SK-N-SH treated with all-trans-retinoic acid at 6 μM for 48 hours (cell line): ENCODE measurements around the gene AMBN.

ENCODE experiments used
- ATAC-seq: fragments of 200-7000 bp; cut with Tn5 transposase; 3 replicates; pipeline ENCODE4 v1.9.1; 2020; ENCODE audit warnings: mild to moderate bottlenecking, moderate library complexity
- ARNTL ChIP-seq: fragments of 450-650 bp; formaldehyde crosslinking; IDR thresholded peaks from 2 replicates; pipeline ENCODE4 v1.5.0; 2020; ENCODE audit warnings: low read depth, mild to moderate bottlenecking, moderate library complexity, borderline replicate concordance
- BACH2 ChIP-seq: fragments of 250-450 bp; sonication (Bioruptor Pico); IDR thresholded peaks from 2 replicates; pipeline ENCODE4 v1.9.0; 2021; ENCODE audit warnings: mild to moderate bottlenecking, borderline replicate concordance
- CSDC2 ChIP-seq: fragments of 250-450 bp; sonication (Bioruptor Pico); IDR thresholded peaks from 2 replicates; pipeline ENCODE4 v1.5.0; 2020; ENCODE audit warnings: mild to moderate bottlenecking, moderate library complexity
- ESRRG ChIP-seq: fragments of 250-450 bp; sonication (Bioruptor Pico); IDR thresholded peaks from 2 replicates; pipeline ENCODE4 v1.6.1; 2021; ENCODE audit warnings: mild to moderate bottlenecking
- GLIS3 ChIP-seq: fragments of 250-450 bp; sonication (Bioruptor Pico); IDR thresholded peaks from 2 replicates; pipeline ENCODE4 v1.5.0; 2020; ENCODE audit warnings: mild to moderate bottlenecking, moderate library complexity
- ISL1 ChIP-seq: fragments of 250-450 bp; sonication (Bioruptor Pico); IDR thresholded peaks from 2 replicates; pipeline ENCODE4 v2.1.2; 2022; ENCODE audit warnings: mild to moderate bottlenecking, moderate library complexity
- OSR1 ChIP-seq: fragments of 250-450 bp; sonication (Bioruptor Pico); IDR thresholded peaks from 2 replicates; pipeline ENCODE4 v1.8.0; 2022; ENCODE audit warnings: moderate library complexity, mild to moderate bottlenecking, inconsistent platforms
- PPARA ChIP-seq: fragments of 250-450 bp; sonication (Bioruptor Pico); IDR thresholded peaks from 2 replicates; pipeline ENCODE4 v1.5.0; 2020; ENCODE audit warnings: mild to moderate bottlenecking, borderline replicate concordance
- RARB ChIP-seq: fragments of 250-450 bp; sonication (Bioruptor Pico); IDR thresholded peaks from 2 replicates; pipeline ENCODE4 v1.8.0; 2021; ENCODE audit warnings: mild to moderate bottlenecking, moderate library complexity
- SNAI2 ChIP-seq: fragments of 250-450 bp; sonication (Bioruptor Pico); IDR thresholded peaks from 2 replicates; pipeline ENCODE4 v1.5.0; 2020; ENCODE audit warnings: mild to moderate bottlenecking, moderate library complexity
- TCF4 ChIP-seq: fragments of 250-450 bp; sonication (Bioruptor Pico); IDR thresholded peaks from 2 replicates; pipeline ENCODE4 v1.8.0; 2021; ENCODE audit warnings: mild to moderate bottlenecking, moderate library complexity, borderline replicate concordance
- ZC3H10 ChIP-seq: fragments of 250-450 bp; sonication (Bioruptor Pico); IDR thresholded peaks from 2 replicates; pipeline ENCODE4 v1.5.1; 2021; ENCODE audit warnings: mild to moderate bottlenecking, moderate library complexity
- ZFP3 ChIP-seq: fragments of 250-450 bp; sonication (Bioruptor Pico); IDR thresholded peaks from 2 replicates; pipeline ENCODE4 v1.5.0; 2020; ENCODE audit warnings: mild to moderate bottlenecking, moderate library complexity
- ZFP30 ChIP-seq: fragments of 450-650 bp; formaldehyde crosslinking; IDR thresholded peaks from 2 replicates; pipeline ENCODE4 v1.5.0; 2022; ENCODE audit warnings: mild to moderate bottlenecking, moderate library complexity
- ZNF565 ChIP-seq: fragments of 450-650 bp; formaldehyde crosslinking; conservative IDR thresholded peaks from 2 replicates; pipeline ENCODE4 v1.5.0; 2020; ENCODE audit warnings: low read depth, mild to moderate bottlenecking, moderate library complexity
- ZNF70 ChIP-seq: fragments of 450-650 bp; formaldehyde crosslinking; IDR thresholded peaks from 2 replicates; pipeline ENCODE4 v1.5.0; 2020; ENCODE audit warnings: mild to moderate bottlenecking, moderate library complexity
- ZNF8 ChIP-seq: fragments of 450-650 bp; formaldehyde crosslinking; IDR thresholded peaks from 2 replicates; pipeline ENCODE4 v1.5.0; 2020; ENCODE audit warnings: mild to moderate bottlenecking, moderate library complexity
- TF ChIP-seq, protein P1 (sequence below): fragments of 250-450 bp; sonication (Bioruptor Pico); IDR thresholded peaks from 2 replicates; pipeline ENCODE4 v1.8.0; 2020; ENCODE audit warnings: mild to moderate bottlenecking, moderate library complexity, borderline replicate concordance
- TF ChIP-seq, protein P2 (sequence below): fragments of 250-450 bp; sonication (Bioruptor Pico); IDR thresholded peaks from 2 replicates; pipeline ENCODE4 v1.8.0; 2021; ENCODE audit warnings: low read depth, mild to moderate bottlenecking, moderate library complexity, borderline replicate concordance
- TF ChIP-seq, protein P3 (sequence below): fragments of 250-450 bp; sonication (Bioruptor Pico); IDR thresholded peaks from 2 replicates; pipeline ENCODE4 v1.5.1; 2021; ENCODE audit warnings: mild to moderate bottlenecking, moderate library complexity

The AMBN gene

DNA sequence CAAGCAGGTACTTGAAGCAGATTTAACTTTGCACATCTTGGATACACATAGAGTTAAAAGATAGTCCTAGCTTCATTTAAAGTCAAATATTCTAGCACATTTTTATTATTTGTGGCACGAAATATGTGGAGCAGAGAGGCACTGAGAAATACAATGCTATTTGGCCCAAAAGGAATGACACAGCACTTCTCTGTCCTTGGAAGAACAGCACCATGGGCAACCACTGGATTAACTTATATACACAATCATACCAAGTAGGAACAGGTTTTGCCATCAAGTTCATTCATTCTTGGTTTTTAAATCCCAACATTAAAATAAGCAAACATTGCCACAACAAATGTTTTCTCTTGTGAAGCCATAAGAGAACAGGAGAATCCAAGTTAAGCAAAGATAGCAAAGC is 35.6 kb downstream of the AMBN start:
- no peak for ATAC-seq
- no peak for TF ChIP-seq SNAI2 (CRISPR knock-in tag)
- TF ChIP-seq ZNF8 (CRISPR knock-in tag) = no peak
- no peak for TF ChIP-seq ZNF70 (CRISPR knock-in tag)
- TF ChIP-seq ESRRG (CRISPR knock-in tag) = no peak
- TF ChIP-seq ZNF565 (CRISPR knock-in tag) = no peak
- no peak for TF ChIP-seq BACH2 (CRISPR knock-in tag)
- TF ChIP-seq, protein P1, sequence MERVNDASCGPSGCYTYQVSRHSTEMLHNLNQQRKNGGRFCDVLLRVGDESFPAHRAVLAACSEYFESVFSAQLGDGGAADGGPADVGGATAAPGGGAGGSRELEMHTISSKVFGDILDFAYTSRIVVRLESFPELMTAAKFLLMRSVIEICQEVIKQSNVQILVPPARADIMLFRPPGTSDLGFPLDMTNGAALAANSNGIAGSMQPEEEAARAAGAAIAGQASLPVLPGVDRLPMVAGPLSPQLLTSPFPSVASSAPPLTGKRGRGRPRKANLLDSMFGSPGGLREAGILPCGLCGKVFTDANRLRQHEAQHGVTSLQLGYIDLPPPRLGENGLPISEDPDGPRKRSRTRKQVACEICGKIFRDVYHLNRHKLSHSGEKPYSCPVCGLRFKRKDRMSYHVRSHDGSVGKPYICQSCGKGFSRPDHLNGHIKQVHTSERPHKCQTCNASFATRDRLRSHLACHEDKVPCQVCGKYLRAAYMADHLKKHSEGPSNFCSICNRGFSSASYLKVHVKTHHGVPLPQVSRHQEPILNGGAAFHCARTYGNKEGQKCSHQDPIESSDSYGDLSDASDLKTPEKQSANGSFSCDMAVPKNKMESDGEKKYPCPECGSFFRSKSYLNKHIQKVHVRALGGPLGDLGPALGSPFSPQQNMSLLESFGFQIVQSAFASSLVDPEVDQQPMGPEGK (CRISPR knock-in tag) = no peak
- no peak for TF ChIP-seq OSR1 (CRISPR knock-in tag)
- no peak for TF ChIP-seq CSDC2 (CRISPR knock-in tag)
- TF ChIP-seq, protein P2, sequence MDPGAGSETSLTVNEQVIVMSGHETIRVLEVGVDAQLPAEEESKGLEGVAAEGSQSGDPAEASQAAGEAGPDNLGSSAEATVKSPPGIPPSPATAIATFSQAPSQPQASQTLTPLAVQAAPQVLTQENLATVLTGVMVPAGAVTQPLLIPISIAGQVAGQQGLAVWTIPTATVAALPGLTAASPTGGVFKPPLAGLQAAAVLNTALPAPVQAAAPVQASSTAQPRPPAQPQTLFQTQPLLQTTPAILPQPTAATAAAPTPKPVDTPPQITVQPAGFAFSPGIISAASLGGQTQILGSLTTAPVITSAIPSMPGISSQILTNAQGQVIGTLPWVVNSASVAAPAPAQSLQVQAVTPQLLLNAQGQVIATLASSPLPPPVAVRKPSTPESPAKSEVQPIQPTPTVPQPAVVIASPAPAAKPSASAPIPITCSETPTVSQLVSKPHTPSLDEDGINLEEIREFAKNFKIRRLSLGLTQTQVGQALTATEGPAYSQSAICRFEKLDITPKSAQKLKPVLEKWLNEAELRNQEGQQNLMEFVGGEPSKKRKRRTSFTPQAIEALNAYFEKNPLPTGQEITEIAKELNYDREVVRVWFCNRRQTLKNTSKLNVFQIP = no peak
- TF ChIP-seq ZC3H10 (CRISPR knock-in tag) = no peak

DNA sequence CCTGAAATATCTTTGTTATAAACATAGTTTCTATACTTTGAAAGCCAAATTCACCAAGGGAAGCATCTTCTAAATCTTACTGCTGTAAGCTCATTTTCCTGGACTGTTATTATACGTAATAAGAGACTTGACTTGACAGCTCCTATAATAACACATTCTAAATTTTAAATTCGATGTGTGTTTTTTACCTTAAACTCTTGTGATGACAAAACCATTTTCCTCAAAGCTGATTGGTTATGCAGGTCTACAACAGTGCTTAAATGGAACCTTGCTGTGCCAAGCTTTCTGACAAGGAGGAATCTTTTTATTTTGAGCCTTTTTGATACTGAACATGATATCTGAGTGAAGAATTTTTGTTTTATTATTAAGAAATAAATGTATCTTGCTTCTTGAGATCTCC is 36.4 kb downstream of the AMBN start, which contains the start of gene ENAM:
Gene ENAM (plus strand): TSS at position 301 of the 400 bp plus-strand sequence. CDS start 757 bp downstream, outside the sequence.
- ATAC-seq = no peak
- TF ChIP-seq ZNF8 (CRISPR knock-in tag) = no peak
- TF ChIP-seq, protein P3, sequence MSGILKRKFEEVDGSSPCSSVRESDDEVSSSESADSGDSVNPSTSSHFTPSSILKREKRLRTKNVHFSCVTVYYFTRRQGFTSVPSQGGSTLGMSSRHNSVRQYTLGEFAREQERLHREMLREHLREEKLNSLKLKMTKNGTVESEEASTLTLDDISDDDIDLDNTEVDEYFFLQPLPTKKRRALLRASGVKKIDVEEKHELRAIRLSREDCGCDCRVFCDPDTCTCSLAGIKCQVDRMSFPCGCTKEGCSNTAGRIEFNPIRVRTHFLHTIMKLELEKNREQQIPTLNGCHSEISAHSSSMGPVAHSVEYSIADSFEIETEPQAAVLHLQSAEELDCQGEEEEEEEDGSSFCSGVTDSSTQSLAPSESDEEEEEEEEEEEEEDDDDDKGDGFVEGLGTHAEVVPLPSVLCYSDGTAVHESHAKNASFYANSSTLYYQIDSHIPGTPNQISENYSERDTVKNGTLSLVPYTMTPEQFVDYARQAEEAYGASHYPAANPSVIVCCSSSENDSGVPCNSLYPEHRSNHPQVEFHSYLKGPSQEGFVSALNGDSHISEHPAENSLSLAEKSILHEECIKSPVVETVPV (CRISPR knock-in tag) = no peak
- TF ChIP-seq ZNF70 (CRISPR knock-in tag) = no peak
- TF ChIP-seq GLIS3 (CRISPR knock-in tag) = no peak
- TF ChIP-seq PPARA (CRISPR knock-in tag) = no peak
- no peak for TF ChIP-seq ARNTL
- TF ChIP-seq ISL1 = no peak
- TF ChIP-seq ZFP30 = no peak
- TF ChIP-seq ZNF565 (CRISPR knock-in tag) = no peak
- no peak for TF ChIP-seq CSDC2 (CRISPR knock-in tag)
- no peak for TF ChIP-seq OSR1 (CRISPR knock-in tag)
- TF ChIP-seq ESRRG (CRISPR knock-in tag) = no peak
- TF ChIP-seq TCF4 (CRISPR knock-in tag) = no peak
- TF ChIP-seq SNAI2 (CRISPR knock-in tag) = no peak

DNA sequence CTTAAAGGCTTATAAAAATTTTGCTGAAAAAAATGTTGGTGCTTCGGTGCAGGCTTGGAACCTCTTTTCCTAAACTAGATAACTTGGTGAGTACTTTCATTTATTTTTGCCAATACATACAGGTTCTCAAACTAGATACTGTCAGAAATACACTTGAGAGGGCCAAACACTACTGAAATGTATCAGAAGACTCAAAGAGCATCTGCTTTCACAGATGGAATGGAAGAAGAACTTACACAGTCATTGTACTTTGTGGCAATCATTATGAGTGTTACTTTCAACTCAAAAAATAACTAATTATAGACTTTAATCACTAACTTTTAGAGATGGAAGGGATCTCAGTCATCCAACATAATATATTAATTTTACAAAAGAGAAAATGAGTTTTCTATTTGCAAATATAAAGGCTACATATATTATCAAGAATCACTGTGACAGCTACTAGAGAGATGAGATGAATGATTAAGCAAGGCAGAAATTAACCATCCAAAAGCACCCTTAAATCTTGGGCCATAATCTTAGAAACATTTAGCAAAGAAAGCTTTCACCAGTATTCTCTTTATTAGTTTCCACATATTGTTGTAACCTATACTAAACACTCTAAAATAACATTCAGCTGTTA is 37.5 kb downstream of the AMBN start:
- ATAC-seq = no peak

More for the DNA sequence above, 37.5 kb downstream of the AMBN start:
- TF ChIP-seq TCF4 (CRISPR knock-in tag) (no peak), PPARA (CRISPR knock-in tag) (no peak), BACH2 (CRISPR knock-in tag) (no peak), ZNF565 (CRISPR knock-in tag) (no peak), GLIS3 (CRISPR knock-in tag) (no peak), OSR1 (CRISPR knock-in tag) (no peak), ZNF70 (CRISPR knock-in tag) (no peak), RARB (CRISPR knock-in tag) (no peak), CSDC2 (CRISPR knock-in tag) (no peak), ZFP3 (CRISPR knock-in tag) (no peak), ZFP30 (no peak), ZNF8 (CRISPR knock-in tag) (no peak), ISL1 (no peak), SNAI2 (CRISPR knock-in tag) (no peak), ARNTL (no peak), ESRRG (CRISPR knock-in tag) (no peak)
- TF ChIP-seq, protein P2 = no peak
